OCI-LY1 (cell line): Measurements from ENCODE around the gene ANKRD16.
A peak's percentile ranks its signal among the peaks of the same experiment; 100 is the strongest.

ENCODE experiments used
- H2AFZ ChIP-seq: fragments of 200-600 bp; sonication (generic), shearing (Covaris generic); 2 replicates; pipeline ENCODE4 v1.6.0; 2014; ENCODE audit warnings: antibody characterized with exemption, mild to moderate bottlenecking, low read length
- H3F3A ChIP-seq: fragments of 200-600 bp; sonication (generic), shearing (Covaris generic); 2 replicates; pipeline ENCODE4 v1.6.0; 2014; ENCODE audit warnings: mild to moderate bottlenecking, antibody characterized with exemption, low read length, moderate library complexity; ENCODE audit not compliant: insufficient read depth
- H3K27ac ChIP-seq: fragments of 200-600 bp; sonication (generic); 2 replicates; pipeline ENCODE4 v1.5.1; 2014; ENCODE audit warnings: low read length, mixed run types, mild to moderate bottlenecking, low read depth; ENCODE audit not compliant: poor library complexity, severe bottlenecking
- H3K27me3 ChIP-seq: fragments of 200-600 bp; sonication (generic); 2 replicates; pipeline ENCODE4 v1.6.0; 2014; ENCODE audit warnings: antibody characterized with exemption, mild to moderate bottlenecking, low read length, moderate library complexity; ENCODE audit not compliant: insufficient read depth
- H3K36me3 ChIP-seq: fragments of 200-600 bp; sonication (generic); 2 replicates; pipeline ENCODE4 v1.6.1; 2014; ENCODE audit warnings: mild to moderate bottlenecking, antibody characterized with exemption, low read length, moderate library complexity, mixed read lengths; ENCODE audit not compliant: insufficient read depth
- H3K4me1 ChIP-seq: fragments of 200-600 bp; sonication (generic); 2 replicates; pipeline ENCODE4 v1.5.1; 2014; ENCODE audit warnings: mild to moderate bottlenecking, low read length, moderate library complexity; ENCODE audit not compliant: insufficient read depth, severe bottlenecking
- H3K4me2 ChIP-seq: fragments of 200-600 bp; sonication (generic), shearing (Covaris generic); 2 replicates; pipeline ENCODE4 v1.6.1; 2014; ENCODE audit warnings: low read length
- H3K4me3 ChIP-seq: fragments of 200-600 bp; sonication (generic); 2 replicates; pipeline ENCODE4 v1.5.1; 2014; ENCODE audit warnings: low read length, low read depth, mild to moderate bottlenecking, mixed read lengths; ENCODE audit not compliant: poor library complexity, severe bottlenecking
- H3K79me2 ChIP-seq: fragments of 200-600 bp; shearing (Covaris generic); 2 replicates; pipeline ENCODE4 v1.6.1; 2016; ENCODE audit warnings: mixed run types, low read length, mixed read lengths; ENCODE audit not compliant: insufficient read depth
- H3K9ac ChIP-seq: fragments of 200-600 bp; sonication (generic), shearing (Covaris generic); 2 replicates; pipeline ENCODE4 v1.6.1; 2014; ENCODE audit warnings: mild to moderate bottlenecking, low read length, mixed read lengths
- H3K9me2 ChIP-seq: fragments of 200-600 bp; sonication (generic), shearing (Covaris generic); 2 replicates; pipeline ENCODE4 v1.6.1; 2014; ENCODE audit warnings: low read depth, mild to moderate bottlenecking, low read length, mixed read lengths
- H3K9me3 ChIP-seq: fragments of 200-600 bp; shearing (Covaris generic); 2 replicates; pipeline ENCODE4 v1.6.1; 2014; ENCODE audit warnings: low read length, mixed read lengths
- H4K20me1 ChIP-seq: fragments of 200-600 bp; sonication (generic), shearing (Covaris generic); 2 replicates; pipeline ENCODE4 v1.6.0; 2016; ENCODE audit warnings: mild to moderate bottlenecking, low read length; ENCODE audit not compliant: insufficient read depth
- EZH2 ChIP-seq: fragments of 200-600 bp; sonication (generic), shearing (Covaris generic); IDR thresholded peaks from 2 replicates; pipeline ENCODE4 v1.8.0; 2017; ENCODE audit warnings: borderline replicate concordance, mixed run types, mild to moderate bottlenecking, antibody characterized with exemption, low read length, moderate library complexity, mixed read lengths
- TF ChIP-seq, protein P1 (sequence below): fragments of 200-600 bp; sonication (generic), shearing (Covaris generic); IDR thresholded peaks from 2 replicates; pipeline ENCODE4 v1.5.1; 2017; ENCODE audit warnings: mild to moderate bottlenecking, antibody characterized with exemption, low read length, moderate library complexity, mixed read lengths

ANKRD16 gene

DNA sequence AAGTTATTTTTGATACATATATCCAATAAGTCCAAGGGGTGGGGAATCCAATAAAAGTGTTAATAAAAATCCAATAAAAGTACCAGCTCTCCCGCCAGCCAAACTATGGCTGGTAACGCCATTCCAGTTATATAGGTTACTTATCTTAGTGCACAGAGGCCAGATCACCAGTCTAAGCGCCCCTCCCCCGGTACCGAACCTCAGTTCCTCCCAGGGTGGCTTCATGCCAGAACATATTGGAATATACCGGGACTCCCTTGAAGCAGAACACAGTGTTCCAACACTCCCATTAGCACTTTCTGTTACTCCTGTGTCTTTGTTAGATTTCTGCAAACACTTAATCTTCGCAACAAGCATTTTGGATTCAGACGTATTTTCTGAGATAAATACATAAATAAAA, 7.8 kb upstream of the ANKRD16 start:
- H3K9ac ChIP-seq: no peak overlapping the region
- no peaks in the 10 kb centered on the region for H3F3A ChIP-seq
- TF ChIP-seq EZH2: no peak
- TF ChIP-seq, protein P1, sequence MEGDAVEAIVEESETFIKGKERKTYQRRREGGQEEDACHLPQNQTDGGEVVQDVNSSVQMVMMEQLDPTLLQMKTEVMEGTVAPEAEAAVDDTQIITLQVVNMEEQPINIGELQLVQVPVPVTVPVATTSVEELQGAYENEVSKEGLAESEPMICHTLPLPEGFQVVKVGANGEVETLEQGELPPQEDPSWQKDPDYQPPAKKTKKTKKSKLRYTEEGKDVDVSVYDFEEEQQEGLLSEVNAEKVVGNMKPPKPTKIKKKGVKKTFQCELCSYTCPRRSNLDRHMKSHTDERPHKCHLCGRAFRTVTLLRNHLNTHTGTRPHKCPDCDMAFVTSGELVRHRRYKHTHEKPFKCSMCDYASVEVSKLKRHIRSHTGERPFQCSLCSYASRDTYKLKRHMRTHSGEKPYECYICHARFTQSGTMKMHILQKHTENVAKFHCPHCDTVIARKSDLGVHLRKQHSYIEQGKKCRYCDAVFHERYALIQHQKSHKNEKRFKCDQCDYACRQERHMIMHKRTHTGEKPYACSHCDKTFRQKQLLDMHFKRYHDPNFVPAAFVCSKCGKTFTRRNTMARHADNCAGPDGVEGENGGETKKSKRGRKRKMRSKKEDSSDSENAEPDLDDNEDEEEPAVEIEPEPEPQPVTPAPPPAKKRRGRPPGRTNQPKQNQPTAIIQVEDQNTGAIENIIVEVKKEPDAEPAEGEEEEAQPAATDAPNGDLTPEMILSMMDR: no peak
- no peak overlapping the region for H3K27ac ChIP-seq
- H3K4me2 ChIP-seq: no peak overlapping the region
- peaks cover 49% of the 10 kb centered on the region for H3K36me3 ChIP-seq
- H2AFZ ChIP-seq: no peak overlapping the region
- H3K9me3 ChIP-seq: no peaks in the 10 kb centered on the region
- peaks cover 15% of the 10 kb centered on the region for H3K4me1 ChIP-seq
- H3K9me2 ChIP-seq: no peaks in the 10 kb centered on the region
- no peaks in the 10 kb centered on the region for H3K27me3 ChIP-seq
- peaks cover 6% of the 10 kb centered on the region for H3K79me2 ChIP-seq
- H3K4me3 ChIP-seq: no peak overlapping the region
- H4K20me1 ChIP-seq: no peaks in the 10 kb centered on the region

DNA sequence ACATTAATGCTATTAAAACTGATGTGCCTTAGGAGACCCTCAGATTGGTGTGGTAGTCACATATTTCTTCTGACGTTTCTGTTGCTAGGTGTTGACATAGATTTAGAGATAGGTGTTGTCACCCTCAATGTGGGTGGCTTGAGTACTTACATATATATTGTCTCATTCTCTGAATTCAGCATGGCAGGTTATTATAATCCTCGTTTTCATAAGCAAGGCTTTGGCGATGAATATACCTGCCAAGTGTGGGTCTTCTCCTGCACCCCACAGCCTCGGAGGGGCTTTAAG, 7.3 kb upstream of the ANKRD16 start:
- H3K27me3 ChIP-seq: no peaks in the 10 kb centered on the region
- H3K9me2 ChIP-seq: no peaks in the 10 kb centered on the region
- H3K36me3 ChIP-seq: peaks cover 53% of the 10 kb centered on the region
- H3K4me1 ChIP-seq: peaks cover 17% of the 10 kb centered on the region
- no peaks in the 10 kb centered on the region for H3K9me3 ChIP-seq
- H3K79me2 ChIP-seq: peaks cover 11% of the 10 kb centered on the region
- no peak overlapping the region for H3K9ac ChIP-seq
- no peak overlapping the region for H3K27ac ChIP-seq
- no peak overlapping the region for H3K4me3 ChIP-seq
- H4K20me1 ChIP-seq: no peaks in the 10 kb centered on the region
- no peak overlapping the region for H2AFZ ChIP-seq
- H3F3A ChIP-seq: no peaks in the 10 kb centered on the region
- no peak overlapping the region for H3K4me2 ChIP-seq
- TF ChIP-seq EZH2: no peak
- TF ChIP-seq, protein P1: no peak

DNA sequence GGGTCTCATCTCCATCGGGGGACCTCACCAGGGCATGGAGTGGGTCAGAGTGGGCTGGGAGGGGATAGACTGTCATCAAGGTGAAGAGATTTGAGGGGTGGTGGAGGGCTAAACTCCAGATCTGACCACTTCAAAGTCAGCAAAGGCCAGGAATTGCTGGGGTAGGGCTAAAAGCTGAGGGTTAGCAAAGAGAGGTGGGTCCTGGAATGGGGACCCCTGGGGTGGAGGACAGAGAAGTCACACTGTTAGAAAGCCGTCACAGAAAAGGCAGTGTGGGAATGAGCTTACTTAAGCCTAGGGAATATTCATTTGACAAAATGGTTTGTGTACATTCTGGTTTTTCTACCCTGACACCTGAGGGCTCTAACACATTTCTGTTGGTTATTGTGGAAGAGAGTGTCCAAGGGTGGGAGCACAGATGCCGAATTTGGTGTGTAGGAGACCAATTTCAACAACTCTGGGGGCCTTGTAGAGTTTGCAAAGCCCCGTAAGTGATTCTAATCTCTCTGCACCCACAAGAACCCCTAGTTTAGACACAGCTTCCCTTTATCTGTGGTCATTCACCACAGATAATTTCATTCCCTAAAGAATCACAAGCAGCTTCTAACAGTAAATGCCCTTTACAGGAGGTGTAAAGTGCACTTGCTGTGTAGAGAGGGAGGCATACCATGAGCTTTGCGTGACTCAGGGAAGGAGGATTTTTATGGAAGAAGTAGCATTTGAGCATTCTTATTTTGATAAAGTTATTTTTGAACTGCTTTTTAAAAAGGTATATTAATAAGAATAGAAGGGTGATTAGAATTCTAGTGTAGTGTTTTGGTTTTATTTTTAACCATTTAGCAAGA, 6.7 kb upstream of the ANKRD16 start:
- TF ChIP-seq EZH2: no peak
- TF ChIP-seq, protein P1: no peak
- Histone ChIP-seq H3K27ac (peak overlapping the region; percentile 84), H3K4me3 (no peak overlapping the region), H3K79me2 (peaks cover 14% of the 10 kb centered on the region), H3K9me2 (no peaks in the 10 kb centered on the region), H3K4me2 (peak overlapping the region; percentile 49; the same call in 1 of the 2 replicates), H2AFZ (no peak overlapping the region), H4K20me1 (no peaks in the 10 kb centered on the region), H3K9me3 (no peaks in the 10 kb centered on the region), H3K36me3 (peaks cover 53% of the 10 kb centered on the region), H3K27me3 (no peaks in the 10 kb centered on the region), H3K4me1 (peaks cover 23% of the 10 kb centered on the region), H3K9ac (peak overlapping the region; percentile 32; the same call in 1 of the 2 replicates), H3F3A (no peaks in the 10 kb centered on the region)
